Inflammatory macrophage (primary cell): ENCODE data around the gene CACNA1C.
"Not testable (repeated sequence)": the region's sequence is repeated elsewhere in the genome, so short reads cannot be mapped to it uniquely, and the experiment has no call there.

Experiments used
- DNase-seq, 2 donors: peaks; one replicate each; pipeline ENCODE4 v3.0.0-alpha.2; 2020 to 2022

The CACNA1C gene

DNA sequence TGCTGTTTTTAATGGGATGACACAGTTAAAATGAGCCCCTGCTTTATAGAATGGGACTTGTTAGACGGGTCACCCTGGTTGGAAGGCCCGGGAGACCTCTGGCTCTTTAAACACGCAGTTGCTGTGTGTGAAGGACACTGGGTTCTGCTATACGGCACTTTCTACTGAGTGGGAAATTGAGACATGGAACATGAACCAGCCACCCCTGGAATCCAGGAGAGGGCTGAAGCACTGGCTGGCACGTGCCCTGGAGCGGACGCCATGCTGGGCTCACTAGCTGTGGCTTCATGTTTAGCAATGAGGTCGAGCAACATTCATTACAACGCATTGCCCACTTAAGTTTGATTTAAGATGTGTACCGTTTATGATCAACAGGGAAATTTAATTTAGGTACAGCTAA is 23.9 kb downstream of the CACNA1C start:
- DNase-seq, result no peak

DNA sequence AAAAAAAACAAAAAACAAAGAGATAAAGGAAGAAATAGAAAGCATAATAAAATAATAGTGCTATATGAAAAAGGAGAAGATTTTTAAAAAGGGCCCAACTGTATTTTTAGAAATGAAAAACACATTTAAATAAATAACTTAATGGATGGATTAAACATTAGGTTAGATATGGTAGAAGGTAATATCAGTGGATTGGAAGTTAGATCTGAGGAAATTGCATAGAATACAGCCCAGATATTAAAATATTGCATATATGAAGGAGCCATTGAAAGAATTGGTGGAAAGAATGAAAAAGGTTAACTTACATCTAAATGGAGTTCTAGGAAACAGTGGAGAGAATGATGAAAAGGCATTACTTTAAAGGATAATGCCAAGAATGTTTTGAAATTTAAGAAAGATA is 27.8 kb downstream of the CACNA1C start:
- DNase-seq, result no peak

DNA sequence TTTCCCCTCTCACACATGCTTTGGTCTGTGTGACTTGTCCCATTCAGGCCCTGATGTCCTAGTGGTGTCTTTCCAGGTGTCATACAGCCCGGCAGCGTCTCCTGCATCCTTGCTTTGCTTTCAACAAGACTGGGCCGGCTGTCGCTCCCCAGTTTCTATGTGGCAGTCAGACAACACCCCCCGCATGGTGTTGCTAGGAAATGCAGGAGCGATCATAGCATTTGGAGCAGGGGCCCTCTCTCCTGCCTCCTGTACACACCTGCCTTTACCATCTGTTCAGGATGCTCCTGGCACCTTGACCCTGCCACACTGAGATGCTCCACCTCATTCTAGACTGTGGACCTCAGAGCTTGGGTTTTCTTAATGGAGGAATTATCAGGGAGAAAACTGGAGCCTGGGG is 29.5 kb downstream of the CACNA1C start:
- DNase-seq, result no peak

DNA sequence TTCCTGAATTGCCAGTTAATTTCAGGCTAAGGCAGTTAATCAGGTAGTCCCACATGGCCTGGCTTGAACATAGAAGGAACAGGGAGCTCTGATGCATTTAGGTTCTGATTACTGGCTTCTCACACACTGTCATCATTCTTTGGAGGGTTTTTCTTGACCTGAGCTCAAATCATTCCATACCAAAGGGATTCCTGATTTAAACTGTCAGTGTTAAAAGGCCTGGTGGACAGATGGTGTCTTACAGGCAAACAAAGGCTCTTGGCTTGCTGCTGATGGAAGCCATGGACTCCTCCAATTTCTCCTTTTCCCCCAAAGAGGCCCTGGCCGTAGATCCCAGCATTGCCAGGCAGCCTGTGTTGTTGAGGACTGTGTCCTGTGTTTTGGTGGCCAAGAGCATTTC is 30.2 kb downstream of the CACNA1C start:
- no peak for DNase-seq

DNA sequence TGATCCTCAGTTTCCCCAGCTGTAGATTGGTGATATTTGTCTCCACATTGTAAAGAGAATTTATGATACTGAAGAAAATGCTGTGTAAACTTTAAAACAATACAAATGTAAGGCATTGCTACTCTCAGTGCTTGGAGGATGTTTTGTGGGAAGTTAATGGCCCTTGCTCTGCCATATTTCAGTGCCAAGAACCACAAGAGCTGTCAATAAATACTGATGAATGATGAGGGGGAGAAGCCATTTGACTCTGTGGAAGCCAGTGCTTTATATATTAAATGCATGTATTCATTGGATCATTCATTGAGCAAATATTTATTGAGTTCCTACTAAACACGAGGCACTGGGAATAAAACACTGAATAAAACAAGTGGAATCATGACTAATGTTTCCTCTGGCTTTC is 30.8 kb downstream of the CACNA1C start:
- DNase-seq, result no peak

DNA sequence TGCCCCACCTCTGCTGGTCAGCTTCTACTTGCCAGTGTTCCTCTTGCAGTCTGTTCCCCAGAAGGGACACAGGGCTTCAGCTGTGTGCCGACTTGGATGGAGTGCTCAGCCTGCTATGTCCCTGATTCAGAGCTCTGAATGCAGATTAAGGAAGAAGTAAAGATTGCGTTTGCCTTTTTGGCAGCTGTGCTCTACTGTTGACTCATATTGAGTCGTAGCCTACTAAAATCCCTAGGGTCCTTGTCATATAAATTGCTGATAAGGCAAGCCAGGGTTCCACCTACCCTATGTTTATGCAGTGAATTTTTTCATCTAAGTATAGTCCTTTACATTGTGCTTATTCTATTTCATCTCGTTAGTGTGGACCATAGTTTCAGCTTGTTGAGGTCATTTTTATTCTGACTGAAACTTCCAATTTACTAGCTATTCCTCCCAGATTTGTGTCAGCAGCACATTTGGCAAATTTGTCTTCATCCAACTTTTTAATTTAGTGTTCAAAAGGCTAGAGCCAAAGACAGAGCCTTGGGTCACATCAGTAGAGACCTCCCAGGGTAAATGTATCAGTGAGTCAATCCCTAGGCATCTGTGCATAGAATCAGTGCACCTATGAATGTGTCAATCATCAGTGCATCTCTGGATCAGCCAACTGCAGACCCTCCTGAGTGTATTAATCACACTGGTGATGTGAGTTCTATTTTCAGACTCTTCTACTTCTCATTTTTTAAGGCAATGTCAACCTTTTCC is 31.9 kb downstream of the CACNA1C start:
- no peak for DNase-seq

DNA sequence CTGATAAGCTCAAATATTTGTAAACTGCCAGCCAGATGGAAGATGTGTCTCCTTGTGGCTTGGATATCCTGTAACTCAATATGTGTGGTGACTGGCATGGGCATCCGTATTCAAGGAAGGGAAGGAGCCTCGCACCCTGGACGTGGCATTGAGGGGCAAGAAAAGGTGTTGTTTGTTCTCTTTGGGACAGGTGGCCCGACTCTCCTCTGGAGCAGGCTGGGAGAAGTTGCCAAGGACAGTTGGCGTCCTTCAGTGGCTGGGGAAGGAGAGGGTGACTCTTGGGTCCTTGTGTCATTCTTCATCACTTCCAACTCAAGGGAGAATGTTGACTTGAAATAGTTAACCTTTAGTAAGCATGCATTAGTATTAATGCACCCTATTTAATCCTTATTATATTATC is 39.6 kb downstream of the CACNA1C start:
- DNase-seq, result no peak

DNA sequence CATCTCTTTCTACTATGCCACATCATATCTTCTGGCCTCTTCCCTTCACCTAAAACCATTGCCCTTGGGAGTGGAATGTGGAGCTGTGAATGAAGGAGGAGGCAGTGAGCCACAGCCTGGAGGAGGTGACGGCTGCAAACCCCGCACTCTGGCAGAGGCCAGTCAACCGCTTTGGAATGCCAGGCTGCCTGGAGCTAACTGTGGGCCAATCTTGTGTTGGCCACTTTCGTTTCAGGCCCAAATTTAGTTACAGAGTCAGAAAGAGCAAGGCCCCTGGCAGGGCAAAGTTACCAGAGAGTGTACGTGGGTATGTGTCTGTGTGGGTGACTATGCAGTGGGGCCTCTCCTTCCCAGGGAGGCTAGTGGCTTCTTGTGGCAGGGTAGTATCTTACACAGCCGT is 40.1 kb downstream of the CACNA1C start:
- DNase-seq, result no peak

DNA sequence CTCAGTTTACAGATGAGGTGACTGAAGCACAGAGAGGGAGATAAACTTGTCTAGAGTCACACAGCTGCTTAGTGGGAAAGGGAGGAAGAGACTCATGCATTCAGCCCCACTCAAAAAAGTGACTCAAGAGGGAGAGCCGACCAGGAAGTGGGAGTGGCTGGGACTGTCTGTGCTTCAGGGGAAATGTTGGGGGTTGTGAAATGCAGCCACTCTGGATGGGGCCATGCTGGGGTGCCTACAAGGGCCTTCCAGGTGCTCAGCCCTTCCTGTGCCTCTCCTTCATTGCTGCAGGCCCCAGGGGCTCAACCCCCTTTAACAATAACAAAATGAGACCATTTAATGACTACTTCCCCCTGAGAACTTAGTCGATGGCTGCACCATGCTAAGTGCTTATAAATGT is 41.8 kb downstream of the CACNA1C start:
- DNase-seq, result peak; percentile 31 to 40

DNA sequence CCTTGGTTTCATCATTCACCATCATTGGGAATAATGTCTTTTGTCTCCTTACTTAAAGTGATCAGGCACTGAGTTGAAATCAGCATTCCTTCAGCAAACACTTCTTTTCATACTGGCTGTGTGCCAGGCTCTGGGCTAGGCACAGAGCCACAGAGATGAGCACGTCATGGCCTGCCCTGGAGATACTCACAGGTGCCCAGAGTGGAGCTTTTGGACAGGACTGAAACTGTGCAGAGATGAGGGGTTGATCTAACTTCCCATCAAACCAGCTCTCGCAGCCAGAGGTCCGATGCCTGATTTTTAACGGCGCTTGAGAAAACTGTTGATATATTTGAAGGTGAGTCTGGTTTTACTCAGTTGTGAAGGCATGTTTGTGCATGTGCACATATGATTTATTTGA is 43.1 kb downstream of the CACNA1C start:
- no peak for DNase-seq

DNA sequence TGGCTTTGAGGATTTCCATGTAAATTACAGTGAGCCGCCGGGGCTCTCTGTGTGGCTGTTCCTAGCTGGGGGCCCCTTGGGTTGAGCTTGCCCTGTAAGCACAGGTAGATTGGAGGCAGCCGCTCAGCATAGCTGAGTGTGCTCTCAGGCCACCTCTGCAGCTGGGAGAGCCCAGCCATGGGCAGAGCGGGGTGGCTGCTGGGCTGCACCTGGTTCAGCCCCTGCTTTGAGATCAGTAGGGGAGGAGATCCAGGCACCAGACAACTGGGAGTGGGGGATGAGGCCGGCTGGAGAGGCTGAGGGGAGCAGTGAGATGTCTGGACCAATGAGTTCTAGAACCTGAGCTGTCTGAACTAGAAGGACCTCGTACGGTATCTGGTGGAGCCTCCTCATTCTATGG is 44.8 kb downstream of the CACNA1C start:
- no peak for DNase-seq

DNA sequence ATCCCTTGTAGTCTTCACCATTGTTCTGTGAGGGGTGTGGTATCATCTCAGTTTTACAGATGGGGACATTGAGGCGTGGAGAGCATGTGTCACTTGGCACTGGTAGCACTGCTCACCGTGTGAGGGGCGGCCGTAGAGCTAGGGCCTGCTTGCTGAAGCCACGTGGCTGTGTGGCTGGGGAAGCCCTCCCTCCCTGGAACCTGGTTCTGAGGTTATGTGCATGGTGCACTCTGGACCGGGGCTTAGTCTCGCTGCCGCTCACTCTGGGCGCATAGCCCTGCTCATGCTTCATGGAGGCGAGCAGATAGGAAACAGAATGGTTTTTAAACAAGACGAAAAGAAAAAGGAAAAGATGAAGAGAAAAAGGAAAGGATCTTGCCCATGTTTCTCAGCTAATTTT is 46.1 kb downstream of the CACNA1C start:
- no peak for DNase-seq

DNA sequence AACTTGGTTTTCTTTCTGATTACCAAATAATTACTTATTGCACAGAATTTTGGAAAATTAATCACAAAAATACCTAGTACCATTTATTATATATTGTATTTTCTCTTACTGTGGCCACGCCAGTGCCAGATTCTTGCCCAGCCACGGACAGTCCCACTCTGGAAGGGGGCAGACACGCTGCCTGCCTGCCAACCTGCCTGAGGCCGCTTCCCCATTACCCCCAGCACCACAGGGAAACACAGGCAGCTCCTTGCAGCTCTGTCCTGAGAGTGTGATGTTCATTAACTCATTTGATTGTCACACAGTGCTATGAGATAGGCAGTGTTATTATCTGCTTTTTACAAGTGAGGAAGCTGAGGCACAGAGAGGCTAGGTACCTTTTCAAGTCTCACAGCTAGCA is 46.8 kb downstream of the CACNA1C start:
- no peak for DNase-seq

DNA sequence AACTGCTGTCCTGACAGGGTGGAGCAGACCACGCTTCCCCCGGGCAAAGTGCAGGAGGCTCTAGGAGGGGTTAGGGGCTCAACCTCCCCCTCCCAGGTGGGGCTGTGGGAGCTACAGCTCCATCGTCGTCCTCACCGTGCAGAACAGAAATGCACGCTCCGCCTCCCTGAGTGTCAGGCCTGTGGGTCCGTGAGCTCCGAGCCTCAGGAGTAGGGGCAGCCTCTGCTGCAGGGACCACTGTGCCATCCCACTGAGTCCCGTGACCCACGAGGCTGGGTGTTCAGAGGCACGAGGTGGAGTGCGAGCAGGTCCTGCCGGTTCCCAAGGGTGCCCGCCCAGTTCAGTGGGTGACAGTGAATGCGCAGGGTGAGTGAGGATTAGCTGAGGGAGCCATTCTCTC is 48.6 kb downstream of the CACNA1C start:
- DNase-seq, result no peak

DNA sequence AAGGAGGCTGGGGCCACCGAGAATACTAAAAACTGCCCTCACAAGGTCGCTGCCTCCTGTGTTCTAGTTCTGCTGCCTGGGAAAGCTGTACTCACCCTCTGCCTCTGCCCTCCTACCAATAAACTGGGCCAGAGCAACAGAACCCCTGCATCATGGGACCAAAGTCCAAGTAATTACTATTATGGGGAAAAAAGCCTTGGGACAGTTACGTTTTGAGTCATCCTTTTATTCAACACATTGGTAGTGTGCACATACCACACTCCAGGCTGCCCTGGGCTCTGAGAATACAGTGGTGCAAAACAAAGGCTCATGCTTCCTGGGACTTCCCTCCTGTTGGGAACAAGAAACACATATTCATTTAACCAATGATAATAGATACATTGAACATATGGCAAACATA is 49.0 kb downstream of the CACNA1C start:
- DNase-seq, result no peak

DNA sequence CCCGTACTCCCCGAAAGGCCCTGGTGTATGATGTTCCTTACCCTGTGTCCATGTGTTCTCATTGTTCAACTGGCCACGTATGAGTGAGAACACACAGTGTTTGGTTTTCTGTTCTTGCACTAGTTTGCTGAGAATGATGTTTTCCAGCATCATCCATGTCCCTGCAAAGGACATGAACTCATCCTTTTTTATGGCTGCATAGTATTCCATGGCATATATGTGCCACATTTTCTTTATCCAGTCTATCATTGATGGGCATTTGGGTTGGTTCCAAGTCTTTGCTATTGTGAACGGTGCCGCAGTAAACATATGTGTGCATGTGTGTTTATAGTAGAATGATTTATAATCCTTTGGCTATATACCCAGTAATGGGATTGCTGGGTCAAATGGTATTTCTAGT is 49.9 kb downstream of the CACNA1C start:
- not testable (repeated sequence) for DNase-seq

DNA sequence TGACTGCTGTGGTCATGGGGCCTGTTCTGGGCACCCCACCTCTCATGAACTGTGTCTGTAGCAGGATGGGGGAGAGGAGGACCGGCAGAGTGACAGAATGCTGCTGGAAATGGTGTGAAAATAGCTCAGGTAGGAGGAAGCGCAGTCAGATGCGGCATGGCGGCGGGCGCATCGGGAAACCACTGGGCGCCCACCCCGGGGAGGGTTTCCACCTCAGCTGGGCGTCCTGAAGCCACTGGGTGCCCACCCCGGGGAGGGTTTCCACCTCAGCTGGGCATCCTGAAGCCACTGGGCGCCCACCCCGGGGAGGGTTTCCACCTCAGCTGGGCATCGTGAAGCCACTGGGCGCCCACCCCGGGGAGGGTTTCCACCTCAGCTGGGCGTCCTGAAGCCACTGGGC is 52.6 kb downstream of the CACNA1C start:
- DNase-seq, result not testable (repeated sequence)

DNA sequence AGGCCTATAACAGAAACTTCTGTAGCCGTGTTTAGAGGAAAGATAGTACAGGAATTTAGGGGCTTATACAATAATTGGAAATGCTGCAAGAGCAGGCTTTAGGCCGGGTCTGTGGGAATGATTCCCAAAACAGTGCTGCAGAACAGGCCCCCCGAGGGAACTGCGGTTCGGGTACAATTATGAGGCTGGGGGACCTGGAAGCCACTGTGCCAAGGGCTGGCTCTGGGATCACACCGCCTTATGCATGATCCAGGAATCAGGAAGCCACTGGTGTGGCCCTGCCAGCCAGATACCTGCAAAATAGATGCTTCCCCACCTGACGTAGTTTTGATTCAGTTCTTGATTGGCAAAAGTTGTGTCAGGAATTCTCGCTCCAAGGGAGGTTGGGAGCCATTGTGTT is 55.4 kb downstream of the CACNA1C start:
- DNase-seq, result no peak

DNA sequence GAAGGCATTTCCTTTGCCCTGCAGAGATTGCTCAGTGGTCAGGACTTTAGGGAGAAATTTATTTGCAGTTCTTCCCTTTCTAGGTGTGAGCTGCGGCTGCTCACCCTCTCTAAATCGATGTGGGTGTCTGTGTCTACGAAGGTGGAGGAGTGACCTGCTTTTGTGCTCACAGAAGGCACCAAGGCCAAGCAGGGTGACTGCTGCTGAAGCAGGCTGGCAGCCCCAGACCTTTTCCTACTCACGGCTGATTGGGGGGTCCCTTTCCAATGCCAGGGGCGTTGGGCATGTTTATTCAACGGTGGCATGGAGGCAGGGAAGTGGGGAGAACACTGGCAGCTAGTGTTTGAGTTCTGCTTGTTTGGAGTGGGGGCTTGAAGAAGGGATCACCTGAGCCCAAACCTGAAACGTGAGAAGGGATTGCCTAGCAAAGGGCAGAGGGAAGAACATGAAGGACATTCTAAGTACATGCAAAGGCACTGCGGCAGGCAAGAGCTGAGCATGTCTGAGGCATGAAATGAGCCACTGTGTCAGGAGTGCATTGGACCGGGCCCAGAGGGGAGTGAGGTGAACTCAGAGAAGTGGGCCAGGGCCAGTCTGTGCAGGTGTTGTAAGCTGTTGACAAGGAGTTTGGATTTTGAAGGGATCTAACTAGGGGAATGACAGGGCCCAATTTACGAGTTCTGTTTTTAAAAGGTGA is 56.3 kb downstream of the CACNA1C start:
- no peak for DNase-seq

DNA sequence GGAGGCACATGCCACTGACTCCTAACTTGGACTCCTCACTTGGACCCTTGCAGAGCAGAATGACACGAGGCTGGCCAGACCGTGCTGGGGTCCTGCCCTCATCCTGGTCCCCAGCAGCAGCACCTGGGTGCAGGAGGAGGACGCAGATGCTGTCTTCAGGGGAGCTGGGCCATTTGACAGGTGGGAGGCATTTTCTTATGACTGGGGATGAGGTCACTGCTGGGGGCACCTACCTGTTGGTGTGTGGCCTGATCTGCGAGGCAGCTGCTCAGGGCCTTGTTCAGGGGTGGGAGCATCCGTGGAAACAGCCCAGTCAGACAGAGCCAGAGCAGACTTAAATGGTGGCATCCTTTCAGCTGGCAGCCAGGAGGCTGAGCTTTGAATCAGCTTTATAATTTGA is 57.3 kb downstream of the CACNA1C start:
- DNase-seq, result no peak

DNA sequence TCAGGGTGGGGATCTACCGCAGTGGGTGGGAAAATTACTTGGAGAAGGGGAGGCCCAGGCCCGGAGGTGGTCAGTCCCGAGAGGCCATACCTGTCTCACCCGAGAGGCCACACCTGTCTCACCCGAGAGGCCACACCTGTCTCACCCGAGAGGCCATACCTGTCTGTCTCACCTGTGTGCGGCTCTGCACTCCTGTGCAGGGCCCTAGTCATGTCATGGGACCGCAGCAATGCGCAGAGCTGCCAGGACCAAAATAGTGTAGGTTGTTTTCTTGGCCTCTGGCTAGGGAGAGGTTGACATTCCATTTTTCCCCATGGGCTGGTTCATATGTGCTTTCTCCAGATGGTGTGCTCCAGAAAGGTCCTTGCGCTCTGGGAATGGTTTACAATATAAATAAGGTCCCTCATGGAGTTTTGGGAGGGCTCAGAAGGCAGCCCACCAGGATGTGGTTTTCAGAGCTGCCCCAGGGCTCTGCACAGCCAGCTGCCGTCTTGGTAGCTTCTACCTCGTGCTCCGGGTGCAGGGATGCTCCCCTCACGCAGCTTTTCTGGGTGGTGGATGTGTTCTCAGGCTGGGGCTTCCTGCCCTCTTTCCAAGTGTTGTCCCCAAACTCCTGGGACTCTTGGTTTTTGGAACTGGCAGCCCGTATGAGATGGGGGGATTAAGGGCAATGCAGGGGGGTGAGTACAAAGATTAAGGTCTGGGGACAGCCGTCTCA is 58.2 kb downstream of the CACNA1C start:
- DNase-seq, result no peak

DNA sequence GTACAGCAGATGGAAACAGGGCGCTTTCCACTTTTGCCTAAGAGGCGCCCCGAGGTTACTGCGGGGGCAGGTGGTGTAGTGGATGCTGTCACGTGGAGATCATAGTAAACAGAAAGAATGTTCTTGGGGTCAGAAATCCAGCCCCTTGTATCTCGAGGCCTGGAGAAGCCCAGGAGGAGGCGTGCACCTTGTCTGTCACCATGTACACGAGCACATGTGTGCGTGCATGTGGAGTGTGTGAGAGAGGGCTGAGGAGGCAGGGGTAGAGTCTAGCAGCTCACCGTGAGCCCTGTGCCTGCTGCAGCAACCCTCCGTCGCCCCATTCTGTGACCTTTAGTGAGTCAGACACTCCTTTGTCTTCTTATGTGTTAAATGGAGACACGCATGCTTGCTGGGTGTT is 59.0 kb downstream of the CACNA1C start:
- DNase-seq, result no peak

DNA sequence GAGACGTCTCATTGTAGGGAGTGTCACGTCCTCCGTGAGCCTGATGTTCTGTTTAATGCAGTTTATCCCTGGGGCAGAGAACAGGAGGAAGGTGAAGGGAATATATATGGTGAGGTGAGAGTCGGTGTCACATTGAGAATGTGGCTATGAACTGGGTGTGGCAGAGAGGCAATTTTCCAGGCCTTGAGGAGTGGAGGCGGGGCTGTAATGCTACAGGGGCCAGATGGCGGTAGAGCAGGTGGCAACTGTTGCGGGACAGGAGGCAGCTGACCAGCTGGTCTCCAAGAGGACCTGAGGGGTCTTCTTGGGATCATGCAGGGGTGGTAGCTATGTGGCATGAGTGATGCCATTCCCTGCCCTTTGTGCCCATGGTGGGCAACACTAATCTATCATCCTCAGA is 59.6 kb downstream of the CACNA1C start:
- no peak for DNase-seq
